Neural progenitor cell (in vitro differentiated cells): Measurements from ENCODE around the gene IFITM2. TPM values are rescaled to one million over a fixed set of nuclear protein-coding genes. Genes with fewer than 3 reads are reported as not detected.

Experiments used
- DNase-seq: peaks from one replicate; pipeline ENCODE4 v3.0.0-alpha.2; 2016; ENCODE audit warnings: low spot score
- H2AFZ ChIP-seq: fragments of 200-600 bp; sonication (generic); replicated peaks from 2 replicates; pipeline ENCODE4 v1.6.1; 2016; ENCODE audit warnings: antibody characterized with exemption
- H3F3A ChIP-seq: fragments of 200-600 bp; sonication (generic); 2 replicates; pipeline ENCODE4 v1.6.1; 2016; ENCODE audit warnings: antibody characterized with exemption, low read depth
- H3K27ac ChIP-seq: fragments of 200-600 bp; sonication (generic); 2 replicates; pipeline ENCODE4 v1.5.1; 2016; ENCODE audit warnings: mild to moderate bottlenecking
- H3K27me3 ChIP-seq: fragments of 200-600 bp; sonication (generic); 2 replicates; pipeline ENCODE4 v1.6.1; 2016; ENCODE audit warnings: mild to moderate bottlenecking, moderate library complexity
- H3K36me3 ChIP-seq: fragments of 200-600 bp; sonication (generic); 2 replicates; pipeline ENCODE4 v1.5.1; 2016
- H3K4me1 ChIP-seq: fragments of 200-600 bp; sonication (generic); 2 replicates; pipeline ENCODE4 v1.6.1; 2016; ENCODE audit warnings: mixed run types
- H3K4me2 ChIP-seq: fragments of 200-600 bp; sonication (generic); 2 replicates; pipeline ENCODE4 v1.6.1; 2016
- H3K4me3 ChIP-seq: fragments of 200-600 bp; sonication (generic); 2 replicates; pipeline ENCODE4 v1.5.1; 2016
- H3K79me2 ChIP-seq: fragments of 200-600 bp; sonication (generic); 2 replicates; pipeline ENCODE4 v1.6.1; 2016; ENCODE audit warnings: low read depth
- H3K9ac ChIP-seq: fragments of 200-600 bp; sonication (generic); 2 replicates; pipeline ENCODE4 v1.6.1; 2016
- H3K9me3 ChIP-seq: fragments of 200-600 bp; sonication (generic); 2 replicates; pipeline ENCODE4 v1.5.1; 2016; ENCODE audit warnings: low read depth
- H4K20me1 ChIP-seq: fragments of 200-600 bp; sonication (generic); 2 replicates; pipeline ENCODE4 v1.6.1; 2016; ENCODE audit warnings: low read depth
- H3K27ac Mint-ChIP-seq: 3 replicates; pipeline ENCODE4 v1.8.0; 2021; ENCODE audit warnings: mixed read lengths
- H3K27me3 Mint-ChIP-seq: 2 replicates; pipeline ENCODE4 v1.8.0; 2022; ENCODE audit warnings: low read depth, mild to moderate bottlenecking, inconsistent platforms, moderate library complexity, mixed read lengths; ENCODE audit not compliant: insufficient read depth
- H3K36me3 Mint-ChIP-seq: 3 replicates; pipeline ENCODE4 v1.8.0; 2021; ENCODE audit warnings: mixed read lengths
- H3K4me1 Mint-ChIP-seq: 3 replicates; pipeline ENCODE4 v1.8.0; 2021; ENCODE audit warnings: mixed read lengths
- H3K4me3 Mint-ChIP-seq: 3 replicates; pipeline ENCODE4 v1.8.0; 2021; ENCODE audit warnings: mild to moderate bottlenecking, moderate library complexity, mixed read lengths
- H3K9me3 Mint-ChIP-seq: 3 replicates; pipeline ENCODE4 v1.8.0; 2020; ENCODE audit warnings: mixed read lengths
- CTCF ChIP-seq: fragments of 200-600 bp; sonication (generic); IDR thresholded peaks from 2 replicates; pipeline ENCODE4 v1.5.1; 2017; ENCODE audit warnings: antibody characterized with exemption, mild to moderate bottlenecking
- EZH2 ChIP-seq: fragments of 200-600 bp; sonication (generic); IDR thresholded peaks from 2 replicates; pipeline ENCODE4 v1.6.1; 2017; ENCODE audit warnings: antibody characterized with exemption, mild to moderate bottlenecking, moderate library complexity
- EZH2phosphoT487 ChIP-seq: fragments of 200-600 bp; sonication (generic); IDR thresholded peaks from 2 replicates; pipeline ENCODE4 v1.6.1; 2017; ENCODE audit warnings: antibody characterized with exemption
- total RNA-seq: library from RNA; depleted of rRNA; stranded (reverse); fragments of >200 nt; gene quantifications from 2 replicates; pipeline ENCODE4 v1.2.3, GENCODE V29; 2015; ENCODE audit warnings: low replicate concordance

IFITM2 gene
- total RNA-seq, 1 donor from 2014 or later, result 10.5 TPM

DNA sequence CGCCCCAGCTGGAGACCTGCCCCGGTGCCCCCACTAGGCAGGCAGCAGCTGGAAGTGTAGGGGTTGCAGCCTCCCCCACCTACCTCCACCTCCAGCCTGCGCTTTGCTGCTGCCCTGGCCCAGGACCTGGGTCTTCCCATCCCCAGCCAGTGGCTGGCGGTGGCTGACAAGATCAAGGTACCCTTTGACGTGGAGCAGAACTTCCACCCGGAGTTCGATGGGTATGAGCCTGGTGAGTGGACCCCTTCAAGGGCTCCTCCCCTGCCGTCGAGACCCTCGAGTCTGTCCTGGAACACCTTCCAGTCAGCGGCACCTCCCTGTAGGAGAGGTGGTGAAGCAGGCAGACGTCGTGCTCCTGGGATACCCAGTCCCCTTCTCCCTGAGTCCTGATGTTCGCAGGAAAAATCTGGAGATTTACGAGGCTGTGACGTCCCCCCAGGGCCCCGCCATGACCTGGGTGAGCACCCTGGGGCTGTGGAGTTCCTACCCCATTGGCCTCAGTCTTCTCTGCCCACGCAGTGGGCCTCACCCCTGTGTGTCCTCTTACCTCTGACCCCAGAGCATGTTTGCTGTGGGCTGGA is 14.3 kb upstream of the IFITM2 start:
- H3K9ac ChIP-seq, result no peak overlapping the region

DNA sequence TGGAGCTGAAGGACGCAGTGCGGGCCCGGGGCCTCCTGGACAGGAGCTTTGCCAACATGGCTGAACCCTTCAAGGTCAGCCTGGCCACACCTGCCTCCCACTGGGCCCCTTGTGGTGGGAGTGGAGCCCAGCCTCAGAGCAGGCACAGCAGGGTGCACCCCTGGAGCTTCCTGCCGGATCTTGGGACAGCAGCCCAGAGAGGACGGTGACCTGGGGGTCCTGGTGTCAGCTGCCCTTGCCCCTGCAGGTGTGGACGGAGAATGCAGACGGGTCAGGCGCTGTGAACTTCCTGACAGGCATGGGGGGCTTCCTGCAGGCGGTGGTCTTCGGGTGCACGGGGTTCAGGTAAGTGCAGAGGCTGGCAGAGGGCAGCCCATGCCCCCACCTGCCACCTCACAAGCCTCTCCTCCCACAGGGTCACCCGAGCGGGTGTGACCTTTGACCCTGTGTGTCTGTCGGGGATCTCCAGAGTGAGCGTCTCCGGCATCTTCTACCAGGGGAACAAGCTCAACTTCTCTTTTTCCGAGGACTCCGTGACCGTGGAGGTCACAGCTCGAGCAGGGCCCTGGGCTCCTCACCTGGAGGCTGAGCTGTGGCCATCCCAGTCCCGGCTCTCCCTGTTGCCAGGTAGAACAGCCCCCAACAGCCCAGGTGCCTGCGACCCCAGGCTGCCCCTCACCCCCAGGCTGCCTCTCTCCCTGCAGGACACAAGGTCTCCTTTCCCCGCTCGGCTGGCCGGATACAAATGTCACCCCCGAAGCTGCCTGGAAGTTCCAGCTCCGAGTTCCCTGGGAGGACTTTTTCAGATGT is 13.6 kb upstream of the IFITM2 start:
- no peak overlapping the region for H3K27ac Mint-ChIP-seq
- H3K9me3 ChIP-seq, result no peaks in the 10 kb centered on the region
- H3K27me3 ChIP-seq, result no peaks in the 10 kb centered on the region
- no peak overlapping the region for H3K9ac ChIP-seq
- no peak overlapping the region for H3K27ac ChIP-seq
- H3K36me3 Mint-ChIP-seq, result no peaks in the 10 kb centered on the region
- no peak overlapping the region for H3K4me3 Mint-ChIP-seq
- H3K9me3 Mint-ChIP-seq, result no peaks in the 10 kb centered on the region
- no peak for DNase-seq
- H4K20me1 ChIP-seq, result no peaks in the 10 kb centered on the region
- TF ChIP-seq EZH2, result no peak
- no peaks in the 10 kb centered on the region for H3K79me2 ChIP-seq
- H3K27me3 Mint-ChIP-seq, result peaks cover 5% of the 10 kb centered on the region
- H3K4me2 ChIP-seq, result no peak overlapping the region
- H3K36me3 ChIP-seq, result no peaks in the 10 kb centered on the region
- H3K4me1 ChIP-seq, result peaks cover 12% of the 10 kb centered on the region
- no peaks in the 10 kb centered on the region for H3F3A ChIP-seq
- peaks cover 13% of the 10 kb centered on the region for H3K4me1 Mint-ChIP-seq
- H2AFZ ChIP-seq, result no peak overlapping the region
- H3K4me3 ChIP-seq, result no peak overlapping the region

More for the DNA sequence above, 14.3 kb upstream of the IFITM2 start:
- TF ChIP-seq CTCF (no peak), EZH2phosphoT487 (no peak), EZH2 (no peak)
- Mint-ChIP-seq H3K4me3 (no peak overlapping the region), H3K9me3 (no peaks in the 10 kb centered on the region), H3K27ac (no peak overlapping the region), H3K36me3 (no peaks in the 10 kb centered on the region), H3K27me3 (peaks cover 5% of the 10 kb centered on the region), H3K4me1 (peaks cover 13% of the 10 kb centered on the region)
- H2AFZ ChIP-seq, result no peak overlapping the region
- no peak overlapping the region for H3K4me3 ChIP-seq
- no peaks in the 10 kb centered on the region for H3K36me3 ChIP-seq
- peaks cover 5% of the 10 kb centered on the region for H3K27me3 ChIP-seq
- no peak for DNase-seq
- H3K79me2 ChIP-seq, result no peaks in the 10 kb centered on the region
- H3F3A ChIP-seq, result no peaks in the 10 kb centered on the region
- H3K27ac ChIP-seq, result no peak overlapping the region
- H3K9me3 ChIP-seq, result no peaks in the 10 kb centered on the region
- H4K20me1 ChIP-seq, result no peaks in the 10 kb centered on the region
- peaks cover 14% of the 10 kb centered on the region for H3K4me1 ChIP-seq
- H3K4me2 ChIP-seq, result no peak overlapping the region

- H3K4me1 Mint-ChIP-seq, result peaks cover 13% of the 10 kb centered on the region
- no peak overlapping the region for H3K27ac ChIP-seq
Measured at GRCh38 chr11:294780-295179, 12.8 kb upstream of the IFITM2 start.

More at GRCh38 chr11:294780-295179, 12.8 kb upstream of the IFITM2 start:
- no peak for DNase-seq
- Mint-ChIP-seq H3K9me3 (no peaks in the 10 kb centered on the region), H3K4me3 (no peak overlapping the region), H3K27me3 (peaks cover 5% of the 10 kb centered on the region), H3K36me3 (no peaks in the 10 kb centered on the region), H3K27ac (peak overlapping the region; percentile 46)
- H4K20me1 ChIP-seq, result no peaks in the 10 kb centered on the region
- peaks cover 7% of the 10 kb centered on the region for H3K4me1 ChIP-seq
- H2AFZ ChIP-seq, result no peak overlapping the region
- H3K4me3 ChIP-seq, result no peak overlapping the region
- H3F3A ChIP-seq, result no peaks in the 10 kb centered on the region
- H3K79me2 ChIP-seq, result no peaks in the 10 kb centered on the region
- no peaks in the 10 kb centered on the region for H3K27me3 ChIP-seq
- H3K9ac ChIP-seq, result no peak overlapping the region
- no peaks in the 10 kb centered on the region for H3K9me3 ChIP-seq
- H3K4me2 ChIP-seq, result no peak overlapping the region
- H3K36me3 ChIP-seq, result no peaks in the 10 kb centered on the region
- TF ChIP-seq EZH2phosphoT487 (no peak), CTCF (no peak), EZH2 (no peak)
